IPS-20b (cell line): ENCODE data around the gene SLBP.

Source experiments
- H3K27ac ChIP-seq: one replicate; pipeline ENCODE4 v1.5.1; 2013; ENCODE audit warnings: low read length
- H3K27me3 ChIP-seq: 2 replicates; pipeline ENCODE4 v1.6.1; 2013; ENCODE audit warnings: mild to moderate bottlenecking, low read length, inconsistent platforms; ENCODE audit not compliant: insufficient read depth
- H3K36me3 ChIP-seq: 2 replicates; pipeline ENCODE4 v1.6.1; 2013; ENCODE audit warnings: low read depth, mild to moderate bottlenecking, inconsistent platforms, low read length, moderate library complexity; ENCODE audit not compliant: insufficient read depth
- H3K4me1 ChIP-seq: 2 replicates; pipeline ENCODE4 v1.6.1; 2013; ENCODE audit warnings: mild to moderate bottlenecking, control low read depth, inconsistent platforms, low read length, moderate library complexity; ENCODE audit not compliant: insufficient read depth
- H3K4me3 ChIP-seq: 2 replicates; pipeline ENCODE4 v1.5.1; 2013; ENCODE audit warnings: mild to moderate bottlenecking, low read length, inconsistent platforms
- H3K9ac ChIP-seq: 2 replicates; pipeline ENCODE4 v1.6.1; 2013; ENCODE audit warnings: low read depth, mild to moderate bottlenecking, inconsistent platforms, low read length, moderate library complexity
- H3K9me3 ChIP-seq: 2 replicates; pipeline ENCODE4 v1.6.1; 2013; ENCODE audit warnings: mild to moderate bottlenecking, low read depth, low read length, inconsistent platforms; ENCODE audit not compliant: insufficient read depth

Gene SLBP

DNA sequence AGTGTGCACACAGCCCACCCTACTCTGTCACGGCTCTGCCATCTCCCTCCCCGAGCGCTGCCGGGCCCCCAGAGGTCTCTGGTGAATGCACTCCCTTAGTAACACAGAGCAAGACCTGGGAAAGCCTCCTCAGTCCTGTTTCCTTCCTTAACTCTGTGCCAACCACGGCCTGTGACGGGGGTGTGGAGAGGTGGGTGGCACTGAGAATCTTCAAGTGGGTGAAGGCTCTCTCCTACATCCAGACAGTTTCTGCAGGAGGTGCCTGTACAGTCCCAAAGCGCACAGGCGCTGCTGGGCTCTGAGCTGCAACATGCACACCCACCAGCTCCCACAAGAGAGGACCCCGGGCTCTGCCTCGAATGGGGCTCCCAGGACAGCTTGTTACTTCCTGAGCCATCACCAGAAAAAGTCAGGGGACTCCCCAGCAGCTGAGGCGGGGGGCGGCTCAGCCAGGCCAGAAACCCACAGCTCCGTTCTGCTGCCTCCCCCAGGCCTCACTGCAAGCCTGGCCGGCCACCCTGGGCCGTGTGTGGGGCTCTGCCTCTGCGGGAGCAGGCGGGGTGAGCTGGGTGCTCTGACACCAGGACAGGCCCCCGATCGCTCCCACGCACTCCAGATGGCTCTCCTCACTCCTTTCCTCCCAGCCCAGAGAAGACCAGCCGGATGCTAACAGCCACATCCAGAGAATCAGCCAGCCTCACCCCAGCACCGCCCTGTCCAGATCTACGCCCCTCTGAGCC lies 57.7 kb downstream of the SLBP start:
- Histone ChIP-seq H3K9ac (no peak overlapping the region), H3K4me3 (no peak overlapping the region), H3K4me1 (no peaks in the 10 kb centered on the region), H3K36me3 (no peaks in the 10 kb centered on the region), H3K27me3 (no peaks in the 10 kb centered on the region), H3K9me3 (no peaks in the 10 kb centered on the region), H3K27ac (no peak overlapping the region)

DNA sequence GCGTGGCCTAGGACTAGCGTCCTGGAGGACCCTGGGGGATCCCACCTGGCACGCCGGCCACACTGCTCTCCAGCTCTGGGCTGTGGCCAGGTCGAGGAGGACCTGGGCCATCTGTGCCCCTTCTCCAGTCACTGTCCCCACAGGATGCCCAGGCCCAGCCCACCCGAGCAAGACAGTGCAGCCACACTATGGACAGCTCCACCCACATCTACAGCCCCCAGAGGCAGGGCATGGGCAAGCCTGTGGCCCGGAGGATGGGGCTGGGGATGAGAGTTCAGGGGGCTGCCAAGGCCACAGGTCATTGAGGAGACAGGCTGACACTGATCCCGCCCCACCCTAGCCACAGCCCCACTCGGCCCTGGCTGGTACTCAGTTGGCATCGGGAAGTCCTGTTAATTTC lies 58.3 kb downstream of the SLBP start:
- H3K9ac ChIP-seq = no peak overlapping the region
- no peak overlapping the region for H3K27ac ChIP-seq
- H3K4me3 ChIP-seq = no peak overlapping the region
- no peaks in the 10 kb centered on the region for H3K4me1 ChIP-seq
- no peaks in the 10 kb centered on the region for H3K9me3 ChIP-seq
- H3K36me3 ChIP-seq = no peaks in the 10 kb centered on the region
- H3K27me3 ChIP-seq = no peaks in the 10 kb centered on the region

DNA sequence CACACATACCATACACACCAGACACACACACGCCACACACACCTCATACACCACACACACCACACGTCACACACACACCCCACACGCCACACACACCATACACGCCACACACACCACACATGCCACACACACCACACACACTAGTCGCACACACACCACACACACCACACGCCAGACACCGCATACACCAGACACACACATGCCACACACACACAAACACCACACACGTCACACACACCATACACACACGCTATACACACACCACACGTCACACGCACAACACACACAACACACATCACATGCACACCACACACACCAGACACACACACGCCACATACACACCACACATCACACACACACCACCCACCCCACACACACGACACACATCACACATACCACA lies 60.0 kb downstream of the SLBP start:
- no peak overlapping the region for H3K4me3 ChIP-seq
- H3K9me3 ChIP-seq = no peaks in the 10 kb centered on the region
- no peak overlapping the region for H3K9ac ChIP-seq
- H3K27ac ChIP-seq = no peak overlapping the region
- H3K4me1 ChIP-seq = no peaks in the 10 kb centered on the region
- H3K36me3 ChIP-seq = no peaks in the 10 kb centered on the region
- H3K27me3 ChIP-seq = no peaks in the 10 kb centered on the region

DNA sequence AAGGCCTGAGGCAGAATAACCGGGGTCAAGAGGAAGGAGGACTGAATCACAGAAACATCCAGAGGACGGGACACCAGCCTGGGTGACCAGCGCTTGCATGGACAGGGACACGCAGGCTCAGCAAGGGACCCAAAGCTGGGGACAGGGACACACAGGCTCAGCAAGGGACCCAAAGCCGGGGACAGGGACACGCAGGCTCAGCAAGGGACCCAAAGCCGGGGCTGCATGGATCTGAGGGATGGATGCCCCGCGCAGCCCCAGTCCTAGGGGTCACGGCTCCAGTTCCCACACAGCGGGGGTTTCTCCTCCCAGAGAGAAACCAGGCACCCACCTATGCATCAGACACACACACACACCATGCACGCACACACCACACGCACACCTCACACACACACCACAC lies 60.5 kb downstream of the SLBP start:
- Histone ChIP-seq H3K4me3 (no peak overlapping the region), H3K4me1 (no peaks in the 10 kb centered on the region), H3K27me3 (no peaks in the 10 kb centered on the region), H3K36me3 (no peaks in the 10 kb centered on the region), H3K9ac (no peak overlapping the region), H3K9me3 (no peaks in the 10 kb centered on the region), H3K27ac (no peak overlapping the region)

DNA sequence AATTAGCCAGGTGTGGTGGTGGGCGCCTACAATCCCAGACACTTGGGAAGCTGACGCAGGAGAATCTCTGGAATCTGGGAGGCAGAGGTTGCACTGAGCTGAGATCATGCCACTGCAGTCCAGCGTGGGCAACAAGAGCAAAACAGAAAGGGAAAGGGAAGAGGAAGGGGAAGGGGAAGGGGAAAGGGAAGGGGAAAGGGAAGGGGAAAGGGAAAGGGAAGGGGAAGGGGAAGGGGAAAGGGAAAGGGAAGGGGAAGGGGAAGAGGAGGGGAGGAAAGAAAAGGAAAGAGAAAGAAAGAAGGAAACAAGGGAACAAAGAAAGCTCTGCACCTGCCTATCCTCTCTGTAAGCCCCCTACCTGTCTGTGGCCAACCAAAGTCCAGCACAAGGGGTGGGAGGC lies 63.2 kb downstream of the SLBP start:
- Histone ChIP-seq H3K36me3 (no peaks in the 10 kb centered on the region), H3K9ac (no peak overlapping the region), H3K27me3 (no peaks in the 10 kb centered on the region), H3K4me1 (no peaks in the 10 kb centered on the region), H3K27ac (no peak overlapping the region), H3K9me3 (no peaks in the 10 kb centered on the region), H3K4me3 (no peak overlapping the region)

DNA sequence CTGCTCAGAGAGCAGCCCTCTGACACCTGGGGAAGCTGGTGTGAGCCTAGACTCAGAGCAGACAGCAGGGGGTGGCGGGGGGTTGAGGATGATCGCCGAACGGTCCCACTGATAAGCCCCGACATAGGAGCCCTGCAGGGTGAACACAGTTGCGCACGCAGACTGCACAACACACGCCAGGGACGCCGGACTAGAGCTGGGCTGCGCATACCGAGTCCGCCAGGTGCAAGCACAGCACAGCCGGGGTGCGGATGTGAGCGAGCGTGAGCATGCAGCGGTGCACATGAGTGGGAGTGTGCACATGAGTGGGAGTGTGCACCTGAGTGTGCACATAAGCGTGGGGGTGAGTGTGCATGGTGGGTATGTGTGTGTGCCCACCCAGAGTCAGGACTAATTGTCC lies 64.7 kb downstream of the SLBP start:
- no peak overlapping the region for H3K4me3 ChIP-seq
- H3K27ac ChIP-seq = no peak overlapping the region
- H3K9me3 ChIP-seq = no peaks in the 10 kb centered on the region
- no peaks in the 10 kb centered on the region for H3K4me1 ChIP-seq
- no peaks in the 10 kb centered on the region for H3K36me3 ChIP-seq
- no peak overlapping the region for H3K9ac ChIP-seq
- H3K27me3 ChIP-seq = no peaks in the 10 kb centered on the region

DNA sequence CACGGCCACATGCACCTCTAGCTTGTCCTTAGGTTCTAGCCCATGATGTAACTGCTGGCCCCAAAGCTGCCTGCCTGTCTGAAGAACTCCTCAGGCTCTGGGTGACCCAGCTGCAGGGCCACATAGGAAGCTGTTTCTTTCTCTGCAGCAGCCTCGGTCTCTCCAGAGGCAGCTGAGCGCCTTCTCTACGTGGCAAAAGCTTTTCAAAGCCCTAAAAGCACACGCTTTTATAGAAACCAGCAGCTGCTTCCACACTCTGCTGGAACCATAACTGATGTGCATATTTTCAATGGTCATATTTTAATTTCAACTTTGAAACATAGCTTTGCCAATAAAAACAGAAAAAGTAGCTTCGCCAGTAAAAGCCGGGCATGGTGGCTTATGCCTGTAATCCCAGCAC lies 65.4 kb downstream of the SLBP start:
- Histone ChIP-seq H3K9ac (no peak overlapping the region), H3K36me3 (no peaks in the 10 kb centered on the region), H3K9me3 (no peaks in the 10 kb centered on the region), H3K4me1 (no peaks in the 10 kb centered on the region), H3K4me3 (no peak overlapping the region), H3K27me3 (no peaks in the 10 kb centered on the region), H3K27ac (no peak overlapping the region)

DNA sequence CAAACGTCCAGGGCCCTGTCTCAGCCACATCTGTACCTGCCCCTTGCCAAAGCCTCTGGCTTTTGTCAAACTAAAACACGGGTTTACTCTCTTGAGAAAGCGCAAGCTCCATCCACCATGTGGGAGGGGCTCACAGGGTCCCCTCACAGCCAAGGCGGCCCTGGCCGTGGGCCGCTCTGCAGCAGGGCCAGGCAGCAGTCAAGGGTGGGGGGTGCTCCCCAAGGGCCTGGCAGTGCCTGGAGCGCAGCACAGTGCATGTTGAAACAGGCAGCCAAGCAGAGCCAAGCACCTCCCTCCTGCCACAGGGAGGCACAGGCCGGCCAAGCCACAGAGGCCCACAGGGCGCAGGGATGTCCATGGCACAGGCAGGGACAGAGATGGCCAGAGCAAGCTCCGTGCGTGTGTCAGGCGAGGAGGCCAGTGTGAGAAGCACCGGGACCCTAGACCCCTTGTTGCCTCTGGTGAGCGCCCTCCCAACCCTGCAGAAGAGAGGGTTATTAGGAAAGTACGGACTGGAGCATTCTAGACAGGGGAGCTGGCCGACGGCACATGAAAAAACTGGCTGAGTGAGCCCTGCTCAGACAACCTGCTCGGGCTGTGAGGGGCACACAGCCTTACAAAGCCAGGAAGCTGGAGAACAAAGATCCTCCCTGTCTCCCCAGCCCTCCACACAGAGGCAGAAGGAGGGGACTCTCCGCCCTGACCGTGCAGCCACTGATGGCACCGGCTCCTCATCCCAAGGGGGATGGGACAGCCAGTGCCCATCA lies 67.0 kb downstream of the SLBP start:
- Histone ChIP-seq H3K27me3 (no peaks in the 10 kb centered on the region), H3K4me3 (peak overlapping the region; percentile 50; the same call in 1 of the 2 replicates), H3K36me3 (no peaks in the 10 kb centered on the region), H3K27ac (no peak overlapping the region), H3K4me1 (no peaks in the 10 kb centered on the region), H3K9ac (peak overlapping the region; percentile 53), H3K9me3 (no peaks in the 10 kb centered on the region)

DNA sequence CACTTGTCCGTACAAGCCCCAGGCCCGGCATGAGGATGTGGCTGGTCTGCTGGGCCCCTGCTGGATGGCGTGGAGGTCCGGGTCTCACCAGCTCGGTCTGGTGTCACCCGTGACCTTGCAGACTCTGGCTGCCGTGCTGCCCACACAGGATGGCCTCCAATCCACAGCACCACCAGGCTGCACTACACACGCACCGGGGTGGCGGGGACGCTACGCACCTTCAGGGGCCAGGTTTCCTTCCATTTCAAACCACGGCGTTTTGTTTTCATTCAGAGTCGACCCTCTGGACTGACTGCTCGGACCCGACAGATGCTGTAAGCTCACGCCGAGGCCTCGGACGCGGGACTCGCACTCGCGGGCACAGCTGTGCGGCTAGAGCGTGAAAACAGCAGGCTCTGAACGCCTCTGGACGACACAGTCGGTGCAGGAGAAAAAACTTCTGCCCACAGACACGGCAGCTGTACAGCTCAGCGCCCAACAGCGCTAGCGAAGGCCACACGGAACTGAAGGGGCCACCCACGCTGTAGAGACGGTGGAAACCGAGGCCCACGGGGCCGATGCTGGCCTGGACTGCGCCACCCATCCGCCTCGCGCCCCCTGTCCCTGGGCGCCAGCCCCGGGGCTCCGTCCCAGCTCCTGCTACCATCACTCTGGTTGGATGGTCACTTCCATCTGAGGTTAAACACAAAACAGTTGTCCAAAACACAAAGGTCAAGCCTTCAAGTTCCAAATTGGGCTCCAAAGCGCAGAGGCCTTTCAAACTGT lies 68.0 kb downstream of the SLBP start:
- Histone ChIP-seq H3K4me1 (no peaks in the 10 kb centered on the region), H3K27me3 (no peaks in the 10 kb centered on the region), H3K9ac (no peak overlapping the region), H3K9me3 (no peaks in the 10 kb centered on the region), H3K4me3 (no peak overlapping the region), H3K36me3 (no peaks in the 10 kb centered on the region), H3K27ac (no peak overlapping the region)
